Smooth muscle cell (in vitro differentiated cells): Measurements from ENCODE around the gene IBA57. TPM values are rescaled to one million over a fixed set of nuclear protein-coding genes. Genes with fewer than 3 reads are reported as not detected.

Source experiments
- DNase-seq: peaks from one replicate; lab custom pipeline; 2025; ENCODE audit not compliant: unreplicated experiment; lab: John Stamatoyannopoulos, UW
- H2AFZ ChIP-seq: fragments of 200-600 bp; sonication (generic); 2 replicates; pipeline ENCODE4 v1.6.0; 2016; ENCODE audit warnings: antibody characterized with exemption, low read depth, mild to moderate bottlenecking
- H3F3A ChIP-seq: fragments of 200-600 bp; sonication (generic); 2 replicates; pipeline ENCODE4 v1.6.0; 2017; ENCODE audit warnings: antibody characterized with exemption, low read depth
- H3K27ac ChIP-seq: fragments of 200-600 bp; sonication (generic); 2 replicates; pipeline ENCODE4 v1.5.1; 2016; ENCODE audit warnings: low read depth, mild to moderate bottlenecking
- H3K27me3 ChIP-seq: fragments of 200-600 bp; sonication (generic); 2 replicates; pipeline ENCODE4 v1.6.1; 2016; ENCODE audit warnings: low read depth, mild to moderate bottlenecking
- H3K36me3 ChIP-seq: fragments of 200-600 bp; sonication (generic); 2 replicates; pipeline ENCODE4 v1.5.1; 2016; ENCODE audit warnings: low read depth
- H3K4me1 ChIP-seq: fragments of 200-600 bp; sonication (generic); 2 replicates; pipeline ENCODE4 v1.5.1; 2016; ENCODE audit warnings: low read depth
- H3K4me2 ChIP-seq: fragments of 200-600 bp; sonication (generic); 2 replicates; pipeline ENCODE4 v1.6.0; 2016; ENCODE audit warnings: mild to moderate bottlenecking
- H3K4me3 ChIP-seq: fragments of 200-600 bp; sonication (generic); 2 replicates; pipeline ENCODE4 v1.5.1; 2016; ENCODE audit warnings: mild to moderate bottlenecking
- H3K79me2 ChIP-seq: fragments of 200-600 bp; sonication (generic); 2 replicates; pipeline ENCODE4 v1.6.0; 2016; ENCODE audit warnings: low read depth, mild to moderate bottlenecking
- H3K9ac ChIP-seq: fragments of 200-600 bp; sonication (generic); 2 replicates; pipeline ENCODE4 v1.6.0; 2016; ENCODE audit warnings: low read depth
- H3K9me3 ChIP-seq: fragments of 200-600 bp; sonication (generic); replicated peaks from 2 replicates; pipeline ENCODE4 v1.5.1; 2016; ENCODE audit warnings: low read depth
- H4K20me1 ChIP-seq: fragments of 200-600 bp; sonication (generic); 2 replicates; pipeline ENCODE4 v1.6.0; 2016; ENCODE audit warnings: low read depth
- WGBS: methylation state at CpG from one replicate; pipeline ENCODE4 v1.1.7; 2016; ENCODE audit warnings: low lambda C conversion rate; 5-methylcytosine and 5-hydroxymethylcytosine counted together
- polyA plus RNA-seq: library from polyadenylated mRNA; unstranded; fragments of >200 nt; fragmentation: Nextera tagmentation; extraction: Ambion mirVana; gene quantifications from 2 replicates; pipeline ENCODE4 v1.2.1, GENCODE V29; 2016
- total RNA-seq: library from RNA; depleted of rRNA; stranded (reverse); fragments of >200 nt; gene quantifications from 2 replicates; pipeline ENCODE4 v1.2.3, GENCODE V29; 2014
- TF ChIP-seq, protein P1 (sequence below): fragments of 200-600 bp; sonication (generic); IDR thresholded peaks from 2 replicates; pipeline ENCODE4 v1.5.1; 2017; ENCODE audit warnings: borderline replicate concordance, mild to moderate bottlenecking, antibody characterized with exemption; ENCODE audit not compliant: insufficient read depth, poor library complexity, severe bottlenecking

Gene IBA57
- total and polyA plus RNA-seq, 2 experiments from 2014 or later = 1.6 to 1.8 TPM

DNA sequence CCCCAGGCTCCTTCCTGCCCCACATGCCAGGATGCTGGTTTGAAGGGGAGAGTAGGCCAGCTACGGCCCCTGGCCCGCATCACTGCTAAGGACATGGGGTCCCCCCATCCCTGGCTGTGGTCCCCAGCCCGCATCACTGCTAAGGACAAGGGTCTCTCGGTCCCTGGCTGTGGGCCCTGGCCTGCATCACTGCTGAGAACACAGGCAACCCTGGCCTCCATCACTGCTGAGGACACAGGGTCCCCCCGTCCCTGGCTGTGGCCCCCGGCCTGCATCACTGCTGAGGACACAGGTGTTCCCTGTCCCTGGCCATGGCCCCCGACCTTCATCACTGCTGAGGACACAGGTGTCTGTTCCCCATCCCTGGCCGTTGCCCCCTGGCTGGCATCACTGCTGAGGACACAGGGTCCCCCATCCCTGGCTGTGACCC, 41.8 kb downstream of the IBA57 start:
- H3K36me3 ChIP-seq = no peaks in the 10 kb centered on the region
- H4K20me1 ChIP-seq = no peaks in the 10 kb centered on the region
- H3K4me1 ChIP-seq = no peaks in the 10 kb centered on the region
- no peak overlapping the region for H3K4me3 ChIP-seq
- no peaks in the 10 kb centered on the region for H3K79me2 ChIP-seq
- 97% methylated on average over 8 of the region's 8 CpGs for WGBS
- H2AFZ ChIP-seq = no peak overlapping the region
- H3K9ac ChIP-seq = no peak overlapping the region
- no peak overlapping the region for H3K27ac ChIP-seq
- H3K9me3 ChIP-seq = no peaks in the 10 kb centered on the region
- no peak for DNase-seq
- no peaks in the 10 kb centered on the region for H3F3A ChIP-seq
- TF ChIP-seq, protein P1, sequence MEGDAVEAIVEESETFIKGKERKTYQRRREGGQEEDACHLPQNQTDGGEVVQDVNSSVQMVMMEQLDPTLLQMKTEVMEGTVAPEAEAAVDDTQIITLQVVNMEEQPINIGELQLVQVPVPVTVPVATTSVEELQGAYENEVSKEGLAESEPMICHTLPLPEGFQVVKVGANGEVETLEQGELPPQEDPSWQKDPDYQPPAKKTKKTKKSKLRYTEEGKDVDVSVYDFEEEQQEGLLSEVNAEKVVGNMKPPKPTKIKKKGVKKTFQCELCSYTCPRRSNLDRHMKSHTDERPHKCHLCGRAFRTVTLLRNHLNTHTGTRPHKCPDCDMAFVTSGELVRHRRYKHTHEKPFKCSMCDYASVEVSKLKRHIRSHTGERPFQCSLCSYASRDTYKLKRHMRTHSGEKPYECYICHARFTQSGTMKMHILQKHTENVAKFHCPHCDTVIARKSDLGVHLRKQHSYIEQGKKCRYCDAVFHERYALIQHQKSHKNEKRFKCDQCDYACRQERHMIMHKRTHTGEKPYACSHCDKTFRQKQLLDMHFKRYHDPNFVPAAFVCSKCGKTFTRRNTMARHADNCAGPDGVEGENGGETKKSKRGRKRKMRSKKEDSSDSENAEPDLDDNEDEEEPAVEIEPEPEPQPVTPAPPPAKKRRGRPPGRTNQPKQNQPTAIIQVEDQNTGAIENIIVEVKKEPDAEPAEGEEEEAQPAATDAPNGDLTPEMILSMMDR = no peak
- no peaks in the 10 kb centered on the region for H3K27me3 ChIP-seq
- no peak overlapping the region for H3K4me2 ChIP-seq

DNA sequence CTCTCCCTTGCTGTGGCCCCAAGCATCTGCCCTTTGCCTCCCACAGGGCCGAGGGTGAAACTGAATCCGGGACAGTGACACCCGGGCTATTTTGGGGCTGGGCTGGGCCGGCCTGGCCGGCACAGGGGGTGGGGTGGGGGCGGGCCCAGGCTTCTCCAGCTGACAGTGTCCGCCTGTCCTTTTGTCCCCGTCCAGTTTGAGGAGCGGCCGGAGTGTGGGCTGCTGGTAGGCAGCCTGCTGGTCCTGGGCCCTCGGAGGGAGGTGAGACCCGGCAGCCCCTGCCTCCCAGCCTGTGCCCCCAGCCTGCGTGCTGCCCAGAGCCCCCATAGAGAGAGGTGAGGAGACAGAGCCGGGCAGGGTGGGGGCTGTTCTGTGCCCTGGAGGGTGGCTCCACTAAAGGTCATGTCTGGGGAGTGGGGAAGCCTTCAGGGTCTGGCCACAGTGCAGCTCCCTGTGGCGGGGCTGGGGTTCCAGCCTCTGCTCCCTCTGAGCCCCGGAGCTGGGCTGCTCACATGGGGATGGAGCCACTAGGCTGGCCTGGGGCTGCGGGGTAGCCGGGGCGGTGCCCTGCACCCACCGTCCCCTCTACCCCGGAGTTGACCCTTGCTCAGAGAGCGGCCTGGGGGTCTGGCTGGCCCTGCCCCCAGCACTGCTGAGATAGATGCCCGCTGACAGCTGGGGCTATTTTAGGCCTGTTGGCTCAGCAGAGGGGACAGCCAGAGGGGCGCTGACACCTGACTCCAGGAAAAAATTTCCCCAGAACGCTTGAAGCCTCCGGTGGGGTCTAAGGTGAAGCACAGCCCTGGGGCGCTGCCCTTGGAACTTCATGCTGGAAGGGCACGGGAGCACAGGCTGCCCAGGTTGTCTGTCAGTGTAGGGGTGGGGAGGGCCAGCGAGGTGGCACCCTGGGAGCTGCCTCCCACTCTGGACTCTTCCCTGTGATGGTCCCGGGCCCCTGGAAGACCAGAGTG, 42.5 kb downstream of the IBA57 start, which contains the start of gene OBSCN:
TSS of gene OBSCN (plus strand) at position 194 of the 971 bp plus-strand sequence. CDS start 3,740 bp downstream, outside the sequence.
- TF ChIP-seq, protein P1 = no peak
- H3K4me3 ChIP-seq = no peak within 1 kb of the TSS
- no peaks in the 10 kb centered on the region for H3K27me3 ChIP-seq
- 82% methylated on average over 29 of the region's 30 CpGs for WGBS
- no peaks in the 10 kb centered on the region for H3F3A ChIP-seq
- no peaks in the 10 kb centered on the region for H3K4me1 ChIP-seq
- H3K36me3 ChIP-seq = no peaks in the 10 kb centered on the region
- DNase-seq = no peak
- no peak within 1 kb of the TSS for H2AFZ ChIP-seq
- no peak within 1 kb of the TSS for H3K4me2 ChIP-seq
- H3K9ac ChIP-seq = no peak within 1 kb of the TSS
- no peaks in the 10 kb centered on the region for H3K79me2 ChIP-seq
- H4K20me1 ChIP-seq = no peaks in the 10 kb centered on the region
- H3K27ac ChIP-seq = no peak within 1 kb of the TSS
- H3K9me3 ChIP-seq = no peaks in the 10 kb centered on the region

DNA sequence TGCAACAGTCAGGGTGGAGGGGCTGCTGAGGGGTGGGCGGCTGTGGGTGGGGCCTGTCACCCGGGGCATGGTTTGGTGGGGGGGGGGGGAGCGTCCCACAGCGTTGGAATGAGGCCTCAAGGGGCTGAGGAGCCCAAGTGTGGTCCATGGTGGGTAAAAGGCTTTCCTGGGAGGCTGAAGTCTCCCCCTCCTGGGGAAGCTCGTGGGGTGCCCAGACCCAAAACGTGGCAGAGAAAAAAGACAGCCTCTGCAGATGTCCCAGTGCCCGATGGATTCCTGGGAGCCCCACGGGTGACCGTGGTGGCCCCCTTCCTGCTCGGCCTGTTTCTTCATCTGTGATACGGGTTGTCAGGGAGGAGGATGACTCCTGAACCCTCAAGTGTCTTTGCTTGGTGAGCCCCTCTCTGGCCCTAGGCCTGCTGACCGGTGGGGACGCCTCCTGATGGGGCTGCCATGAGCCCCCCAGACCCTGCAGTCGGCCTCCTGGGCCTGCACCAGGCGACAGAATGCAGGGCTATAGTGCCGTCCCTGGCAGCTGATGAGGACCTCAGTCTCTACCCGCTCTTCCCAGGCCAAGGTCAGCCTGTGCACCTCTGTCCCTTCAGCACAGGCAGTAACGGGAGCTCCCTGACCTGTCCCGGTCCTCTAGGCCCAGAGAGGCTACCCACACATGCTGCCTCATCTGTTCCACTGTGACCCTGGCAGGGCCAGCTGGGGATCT, 43.4 kb downstream of the IBA57 start:
- Histone ChIP-seq H3K4me2 (no peak overlapping the region), H3K4me1 (no peaks in the 10 kb centered on the region), H3K9ac (no peak overlapping the region), H2AFZ (no peak overlapping the region), H3K36me3 (no peaks in the 10 kb centered on the region), H3K4me3 (no peak overlapping the region), H3K79me2 (no peaks in the 10 kb centered on the region), H3K27me3 (no peaks in the 10 kb centered on the region), H3K9me3 (no peaks in the 10 kb centered on the region), H4K20me1 (no peaks in the 10 kb centered on the region), H3F3A (no peaks in the 10 kb centered on the region), H3K27ac (no peak overlapping the region)
- DNase-seq = no peak
- WGBS = 88% methylated on average over 15 of the region's 19 CpGs
- TF ChIP-seq, protein P1 = no peak
